GM12801 (cell line): ENCODE measurements around the gene C19orf85.

ENCODE experiments used
- CTCF ChIP-seq: IDR thresholded peaks from one replicate; pipeline ENCODE4 v1.5.1; 2011; ENCODE audit warnings: control low read depth; ENCODE audit not compliant: insufficient read length; ENCODE audit errors: extremely low read depth

C19orf85 gene

GRCh38 chr19:55482156-55482961, 17.8 kb upstream of the C19orf85 start:
- TF ChIP-seq CTCF, result no peak

- no peak for TF ChIP-seq CTCF
Observed at GRCh38 chr19:55481794-55482155, 17.2 kb upstream of the C19orf85 start.

GRCh38 chr19:55481148-55481793, 16.7 kb upstream of the C19orf85 start:
- TF ChIP-seq CTCF, result no peak

GRCh38 chr19:55479451-55480230, 15.1 kb upstream of the C19orf85 start:
- no peak for TF ChIP-seq CTCF

- no peak for TF ChIP-seq CTCF
Observed at GRCh38 chr19:55479045-55479444, 14.5 kb upstream of the C19orf85 start.

GRCh38 chr19:55478364-55478763, 13.8 kb upstream of the C19orf85 start:
- no peak for TF ChIP-seq CTCF

- no peak for TF ChIP-seq CTCF
Observed at GRCh38 chr19:55477905-55478304, 13.4 kb upstream of the C19orf85 start.
